Esophagus muscularis mucosa (tissue), 4 donors: Measurements from ENCODE around the gene GPR135. TPM values are rescaled to one million over a fixed set of nuclear protein-coding genes. Genes with fewer than 3 reads are reported as not detected.

Experiments used
- DNase-seq: peaks from one replicate; pipeline ENCODE4 v3.0.0-alpha.2; 2017; ENCODE audit errors: extremely low spot score
- H3K27ac ChIP-seq, 4 donors: fragments of 200-600 bp; sonication (generic); replicated peaks in 1 of 4; 1 replicate in 3 of 4; 2 replicates in 1 of 4; pipeline ENCODE4 v1.5.1; 2016 to 2019; ENCODE audit warnings: mild to moderate bottlenecking in 1 of 4
- H3K27me3 ChIP-seq, 4 donors: fragments of 200-600 bp; sonication (generic); one replicate each; pipeline versions ENCODE4 v1.5.1 to v1.6.0; 2016 to 2019
- H3K36me3 ChIP-seq, 4 donors: fragments of 200-600 bp; sonication (generic); one replicate each; pipeline ENCODE4 v1.5.1; 2016 to 2019
- H3K4me1 ChIP-seq, 4 donors: fragments of 200-600 bp; sonication (generic); one replicate each; pipeline ENCODE4 v1.5.1; 2016 to 2019
- H3K4me3 ChIP-seq, 4 donors: fragments of 200-600 bp; sonication (generic); 1 replicate in 2 of 4; 2 replicates in 2 of 4; pipeline ENCODE4 v1.5.1; 2016 to 2019; ENCODE audit warnings: mild to moderate bottlenecking in 4 of 4, moderate library complexity in 1 of 4
- H3K9me3 ChIP-seq, 4 donors: fragments of 200-600 bp; sonication (generic); 1 replicate in 3 of 4; 2 replicates in 1 of 4; pipeline ENCODE4 v1.5.1; 2016 to 2019
- EP300 ChIP-seq: sonication (generic); formaldehyde crosslinking; IDR thresholded peaks from one replicate; pipeline ENCODE4 v1.6.1; 2017; ENCODE audit warnings: antibody characterized with exemption
- POLR2A ChIP-seq: fragments of 450-650 bp; IDR thresholded peaks from one replicate; pipeline ENCODE4 v1.6.1; 2017; ENCODE audit warnings: antibody characterized with exemption, moderate library complexity, mild to moderate bottlenecking, low read depth
- POLR2AphosphoS5 ChIP-seq, 2 donors: sonication (generic); formaldehyde crosslinking; IDR thresholded peaks; one replicate each; pipeline ENCODE4 v1.6.1; 2017; ENCODE audit warnings: antibody characterized with exemption in 2 of 2
- WGBS: methylation state at CpG from one replicate; pipeline ENCODE4 v1.1.5; 2018; 5-methylcytosine and 5-hydroxymethylcytosine counted together
- intact Hi-C: fragments of 100-400 bp; cut with DNase I; formaldehyde crosslinking; loops from one replicate; pipeline ENCODE4 v1.15.1; 2023
- total RNA-seq, 4 donors: library from RNA; depleted of rRNA; stranded (reverse); fragments of >200 nt; gene quantifications; one replicate each; pipeline versions ENCODE4 v1.1.0 to v1.2.1, GENCODE V29; 2016
- TF ChIP-seq, protein P1 (sequence below), 3 experiments: fragments of 200-600 bp in 2 of 3; fragments of 450-650 bp in 1 of 3; sonication (generic) in 2 of 3; IDR thresholded peaks; one replicate each; pipeline ENCODE4 v1.5.1; 2017 to 2019; ENCODE audit warnings: antibody characterized with exemption in 3 of 3, mild to moderate bottlenecking in 2 of 3, moderate library complexity in 1 of 3

The GPR135 gene, protein sequence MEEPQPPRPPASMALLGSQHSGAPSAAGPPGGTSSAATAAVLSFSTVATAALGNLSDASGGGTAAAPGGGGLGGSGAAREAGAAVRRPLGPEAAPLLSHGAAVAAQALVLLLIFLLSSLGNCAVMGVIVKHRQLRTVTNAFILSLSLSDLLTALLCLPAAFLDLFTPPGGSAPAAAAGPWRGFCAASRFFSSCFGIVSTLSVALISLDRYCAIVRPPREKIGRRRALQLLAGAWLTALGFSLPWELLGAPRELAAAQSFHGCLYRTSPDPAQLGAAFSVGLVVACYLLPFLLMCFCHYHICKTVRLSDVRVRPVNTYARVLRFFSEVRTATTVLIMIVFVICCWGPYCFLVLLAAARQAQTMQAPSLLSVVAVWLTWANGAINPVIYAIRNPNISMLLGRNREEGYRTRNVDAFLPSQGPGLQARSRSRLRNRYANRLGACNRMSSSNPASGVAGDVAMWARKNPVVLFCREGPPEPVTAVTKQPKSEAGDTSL
- total RNA-seq = 1 to 10 TPM; 4.3 to 9.1 (median 6.4) TPM

DNA sequence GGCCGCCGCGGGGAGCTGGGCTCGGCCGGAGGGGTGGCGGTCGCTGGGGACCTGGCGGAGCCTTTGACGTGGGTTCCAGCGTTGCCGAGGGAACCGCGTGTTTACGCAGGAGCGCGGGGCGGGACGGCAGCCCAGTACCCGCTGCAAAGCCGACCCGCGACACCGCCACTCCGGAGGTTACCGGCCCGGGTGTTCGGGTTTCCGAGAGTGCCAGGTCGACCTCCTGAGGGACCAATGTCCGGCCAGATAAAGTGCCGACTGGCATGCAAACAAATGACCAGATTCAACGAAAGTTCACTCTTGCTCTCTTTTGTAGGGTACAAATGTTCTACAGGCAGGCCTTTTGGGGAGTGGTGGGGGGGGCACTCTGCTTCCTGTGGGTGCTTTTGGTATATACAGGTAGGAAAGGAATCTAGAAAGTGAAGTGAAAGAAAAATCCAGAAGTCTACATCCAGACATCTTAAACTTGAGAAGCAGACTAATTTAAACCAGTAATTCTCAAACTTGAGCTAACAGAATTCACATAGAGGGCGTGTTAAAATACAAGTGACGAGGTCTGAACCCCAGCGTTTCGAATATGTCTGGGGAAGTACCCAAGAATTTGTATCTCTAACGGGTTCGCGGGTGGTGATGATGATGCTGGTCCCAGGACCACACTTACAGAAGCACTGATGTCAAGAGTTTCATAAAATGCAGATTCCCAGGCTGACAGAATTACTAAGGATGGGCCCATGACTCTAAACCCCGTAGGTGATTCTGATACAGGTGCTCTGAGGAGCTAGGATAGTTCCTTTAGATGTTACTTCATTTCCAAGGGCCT lies at the start of gene GPR135:
GPR135 (minus strand) TSS at position 65 of the 820 bp plus-strand sequence. CDS start 154 bp downstream, outside the sequence.
- DNase-seq = no peak
- Histone ChIP-seq H3K4me1 (peaks cover 9 to 27% (median 17%) of the 10 kb centered on the region in 4 donors), H3K9me3 (no peaks in the 10 kb centered on the region), H3K27me3 (no peaks in the 10 kb centered on the region), H3K27ac (peak within 1 kb of the TSS; percentile 84 to 90 (median 86)), H3K36me3 (peaks cover 0 to 7% (median 3%) of the 10 kb centered on the region in 4 donors), H3K4me3 (peak within 1 kb of the TSS; percentile 75 to 82 (median 80))
- 70% methylated on average over 10 of the region's 40 CpGs for WGBS
- TF ChIP-seq EP300 (no peak), POLR2A (no peak)
- TF ChIP-seq, protein P1, sequence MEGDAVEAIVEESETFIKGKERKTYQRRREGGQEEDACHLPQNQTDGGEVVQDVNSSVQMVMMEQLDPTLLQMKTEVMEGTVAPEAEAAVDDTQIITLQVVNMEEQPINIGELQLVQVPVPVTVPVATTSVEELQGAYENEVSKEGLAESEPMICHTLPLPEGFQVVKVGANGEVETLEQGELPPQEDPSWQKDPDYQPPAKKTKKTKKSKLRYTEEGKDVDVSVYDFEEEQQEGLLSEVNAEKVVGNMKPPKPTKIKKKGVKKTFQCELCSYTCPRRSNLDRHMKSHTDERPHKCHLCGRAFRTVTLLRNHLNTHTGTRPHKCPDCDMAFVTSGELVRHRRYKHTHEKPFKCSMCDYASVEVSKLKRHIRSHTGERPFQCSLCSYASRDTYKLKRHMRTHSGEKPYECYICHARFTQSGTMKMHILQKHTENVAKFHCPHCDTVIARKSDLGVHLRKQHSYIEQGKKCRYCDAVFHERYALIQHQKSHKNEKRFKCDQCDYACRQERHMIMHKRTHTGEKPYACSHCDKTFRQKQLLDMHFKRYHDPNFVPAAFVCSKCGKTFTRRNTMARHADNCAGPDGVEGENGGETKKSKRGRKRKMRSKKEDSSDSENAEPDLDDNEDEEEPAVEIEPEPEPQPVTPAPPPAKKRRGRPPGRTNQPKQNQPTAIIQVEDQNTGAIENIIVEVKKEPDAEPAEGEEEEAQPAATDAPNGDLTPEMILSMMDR (IDR thresholded peaks at IDR 0.05) = no peak
- intact Hi-C loops = no loop called here

DNA sequence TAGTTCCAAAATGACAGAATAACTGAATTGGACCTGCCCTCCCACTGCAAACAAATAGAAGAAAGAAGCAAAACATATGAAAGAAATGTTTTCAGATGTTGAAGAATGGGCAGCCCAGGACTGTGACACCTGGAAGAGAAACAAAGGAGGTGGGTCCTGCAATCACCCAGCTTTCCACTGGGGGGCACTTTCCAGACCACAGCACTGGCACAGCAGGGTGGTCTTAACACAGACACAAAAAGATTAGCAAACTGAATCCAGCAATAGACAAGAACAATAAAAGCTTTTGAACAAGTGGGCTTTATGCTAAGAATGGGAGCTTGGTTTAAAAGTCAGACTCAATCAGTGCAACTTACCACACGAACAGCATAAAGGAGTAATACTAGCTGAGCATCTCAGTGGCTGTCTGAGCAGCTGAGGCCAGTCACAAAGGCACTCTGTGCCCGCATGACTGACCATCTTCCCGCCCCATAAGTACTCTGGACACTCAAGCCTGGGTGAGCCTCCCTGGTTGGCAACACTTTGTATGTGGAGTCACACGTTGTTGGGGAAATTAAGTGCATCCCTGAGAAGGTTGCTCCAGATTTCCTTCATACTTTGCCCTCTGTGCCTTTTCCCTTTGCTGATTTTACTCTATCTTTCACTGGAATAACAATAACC lies 46.9 kb upstream of the GPR135 start:
- no peaks in the 10 kb centered on the region for H3K36me3 ChIP-seq
- no peak for DNase-seq
- H3K4me3 ChIP-seq = no peak overlapping the region
- no peak overlapping the region for H3K27ac ChIP-seq
- intact Hi-C loops = no loop called here
- TF ChIP-seq POLR2A = no peak
- TF ChIP-seq EP300 = no peak
- no peak for TF ChIP-seq POLR2AphosphoS5 (IDR thresholded peaks at IDR 0.05)
- TF ChIP-seq, protein P1 (IDR thresholded peaks at IDR 0.05) = peak in 2 of 3 experiments; percentile 15 to 22
- no peaks in the 10 kb centered on the region for H3K9me3 ChIP-seq
- 76% methylated on average over 2 of the region's 4 CpGs for WGBS
- no peaks in the 10 kb centered on the region for H3K27me3 ChIP-seq
- no peaks in the 10 kb centered on the region for H3K4me1 ChIP-seq

DNA sequence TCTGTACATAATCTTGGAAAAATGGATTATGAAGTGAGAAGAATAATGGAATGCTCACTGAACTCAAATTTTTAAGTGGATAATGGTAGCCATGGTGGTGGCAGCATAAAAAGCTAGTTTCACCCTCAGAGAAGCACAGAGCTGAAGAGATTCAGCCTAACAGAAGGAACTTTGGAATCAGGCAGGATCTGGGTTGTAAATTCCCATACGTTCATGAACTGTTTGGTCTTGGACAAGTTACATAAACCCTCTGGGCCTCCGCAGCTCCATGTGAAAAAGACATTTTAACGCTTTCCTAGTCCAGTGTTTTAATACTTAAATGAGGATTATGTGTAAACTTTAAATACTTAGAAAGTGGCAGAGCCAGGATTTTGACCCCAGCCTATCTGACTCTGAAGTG lies 45.8 kb upstream of the GPR135 start:
- 41% methylated on average over 3 of the region's 3 CpGs for WGBS
- TF ChIP-seq, protein P1 (IDR thresholded peaks at IDR 0.05) = no peak
- no peak for TF ChIP-seq POLR2AphosphoS5 (IDR thresholded peaks at IDR 0.05)
- no peak for TF ChIP-seq POLR2A
- no peak for TF ChIP-seq EP300
- Histone ChIP-seq H3K27ac (no peak overlapping the region), H3K4me3 (no peak overlapping the region), H3K4me1 (no peaks in the 10 kb centered on the region), H3K27me3 (no peaks in the 10 kb centered on the region), H3K36me3 (no peaks in the 10 kb centered on the region), H3K9me3 (no peaks in the 10 kb centered on the region)
- no peak for DNase-seq
- intact Hi-C loops = no loop called here

DNA sequence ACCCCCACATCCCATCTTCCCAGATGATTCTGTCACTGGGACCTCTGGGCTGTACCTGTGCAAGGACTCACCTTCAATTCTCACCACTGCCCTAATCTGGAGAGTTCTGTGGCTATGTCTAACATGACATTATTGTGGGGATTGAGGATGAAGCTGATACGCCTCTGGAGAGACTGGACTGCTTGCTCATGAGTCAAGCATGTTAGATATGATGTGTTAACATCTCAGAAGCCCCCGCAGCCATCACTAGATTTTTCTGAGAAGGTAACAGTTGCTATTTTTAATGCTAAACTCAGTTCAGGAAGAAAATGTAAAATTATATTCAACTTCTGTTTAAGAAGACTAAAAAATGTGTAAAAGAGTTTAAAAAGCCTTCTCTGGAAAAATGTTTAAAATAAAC lies 44.8 kb upstream of the GPR135 start:
- Histone ChIP-seq H3K27ac (no peak overlapping the region), H3K36me3 (peaks cover 0 to 4% (median 0%) of the 10 kb centered on the region in 4 donors), H3K27me3 (no peaks in the 10 kb centered on the region), H3K4me3 (no peak overlapping the region), H3K4me1 (no peaks in the 10 kb centered on the region), H3K9me3 (no peaks in the 10 kb centered on the region)
- TF ChIP-seq, protein P1 (IDR thresholded peaks at IDR 0.05) = no peak
- TF ChIP-seq POLR2AphosphoS5 (IDR thresholded peaks at IDR 0.05) (no peak), EP300 (no peak), POLR2A (no peak)
- intact Hi-C loops = no loop called here
- WGBS = 86% methylated on average over 2 of the region's 2 CpGs
- DNase-seq = no peak
